ENCODE measurements around the gene FEN1. TPM values are rescaled to one million over a fixed set of nuclear protein-coding genes. Genes with fewer than 3 reads are reported as not detected.

The FEN1 gene
- total and polyA plus RNA-seq, 4 donors = 4.5 to 46.5 (median 9.5) TPM

DNA sequence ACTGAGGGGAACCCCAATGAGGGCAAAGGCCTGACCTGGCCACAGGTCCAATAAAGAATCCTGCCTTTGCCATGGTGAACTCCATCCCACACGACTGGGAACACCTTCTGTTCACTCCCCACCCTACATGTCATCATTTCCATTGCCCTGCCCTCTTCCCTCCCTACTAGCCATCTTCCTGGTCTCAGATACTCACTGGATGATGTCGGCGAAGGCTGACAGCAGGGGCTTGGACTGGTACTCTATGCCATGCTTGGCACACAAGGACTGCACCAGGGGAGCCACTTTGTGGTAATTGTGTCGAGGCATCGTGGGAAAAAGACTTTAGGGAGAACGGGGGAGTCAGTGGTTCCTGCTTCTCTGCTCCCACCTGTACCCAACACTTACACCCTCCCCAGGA, 9.9 kb downstream of the FEN1 start (continued):
- TF ChIP-seq, protein P1, sequence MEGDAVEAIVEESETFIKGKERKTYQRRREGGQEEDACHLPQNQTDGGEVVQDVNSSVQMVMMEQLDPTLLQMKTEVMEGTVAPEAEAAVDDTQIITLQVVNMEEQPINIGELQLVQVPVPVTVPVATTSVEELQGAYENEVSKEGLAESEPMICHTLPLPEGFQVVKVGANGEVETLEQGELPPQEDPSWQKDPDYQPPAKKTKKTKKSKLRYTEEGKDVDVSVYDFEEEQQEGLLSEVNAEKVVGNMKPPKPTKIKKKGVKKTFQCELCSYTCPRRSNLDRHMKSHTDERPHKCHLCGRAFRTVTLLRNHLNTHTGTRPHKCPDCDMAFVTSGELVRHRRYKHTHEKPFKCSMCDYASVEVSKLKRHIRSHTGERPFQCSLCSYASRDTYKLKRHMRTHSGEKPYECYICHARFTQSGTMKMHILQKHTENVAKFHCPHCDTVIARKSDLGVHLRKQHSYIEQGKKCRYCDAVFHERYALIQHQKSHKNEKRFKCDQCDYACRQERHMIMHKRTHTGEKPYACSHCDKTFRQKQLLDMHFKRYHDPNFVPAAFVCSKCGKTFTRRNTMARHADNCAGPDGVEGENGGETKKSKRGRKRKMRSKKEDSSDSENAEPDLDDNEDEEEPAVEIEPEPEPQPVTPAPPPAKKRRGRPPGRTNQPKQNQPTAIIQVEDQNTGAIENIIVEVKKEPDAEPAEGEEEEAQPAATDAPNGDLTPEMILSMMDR (IDR thresholded peaks at IDR 0.05; ENCODE audit: low read depth, low read length, missing input control) = no peak
- no peak for TF ChIP-seq JUND (IDR thresholded peaks at IDR 0.05)
- TF ChIP-seq YY1 (IDR thresholded peaks at IDR 0.05) = no peak
- TF ChIP-seq EGR1 (IDR thresholded peaks at IDR 0.05; ENCODE audit: low read depth in 2 of 2) = no peak
- TF ChIP-seq, protein P2, sequence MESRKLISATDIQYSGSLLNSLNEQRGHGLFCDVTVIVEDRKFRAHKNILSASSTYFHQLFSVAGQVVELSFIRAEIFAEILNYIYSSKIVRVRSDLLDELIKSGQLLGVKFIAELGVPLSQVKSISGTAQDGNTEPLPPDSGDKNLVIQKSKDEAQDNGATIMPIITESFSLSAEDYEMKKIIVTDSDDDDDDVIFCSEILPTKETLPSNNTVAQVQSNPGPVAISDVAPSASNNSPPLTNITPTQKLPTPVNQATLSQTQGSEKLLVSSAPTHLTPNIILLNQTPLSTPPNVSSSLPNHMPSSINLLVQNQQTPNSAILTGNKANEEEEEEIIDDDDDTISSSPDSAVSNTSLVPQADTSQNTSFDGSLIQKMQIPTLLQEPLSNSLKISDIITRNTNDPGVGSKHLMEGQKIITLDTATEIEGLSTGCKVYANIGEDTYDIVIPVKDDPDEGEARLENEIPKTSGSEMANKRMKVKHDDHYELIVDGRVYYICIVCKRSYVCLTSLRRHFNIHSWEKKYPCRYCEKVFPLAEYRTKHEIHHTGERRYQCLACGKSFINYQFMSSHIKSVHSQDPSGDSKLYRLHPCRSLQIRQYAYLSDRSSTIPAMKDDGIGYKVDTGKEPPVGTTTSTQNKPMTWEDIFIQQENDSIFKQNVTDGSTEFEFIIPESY (IDR thresholded peaks at IDR 0.05) = no peak
- no peak for TF ChIP-seq FOXA1 (IDR thresholded peaks at IDR 0.05)
- TF ChIP-seq, protein P3, sequence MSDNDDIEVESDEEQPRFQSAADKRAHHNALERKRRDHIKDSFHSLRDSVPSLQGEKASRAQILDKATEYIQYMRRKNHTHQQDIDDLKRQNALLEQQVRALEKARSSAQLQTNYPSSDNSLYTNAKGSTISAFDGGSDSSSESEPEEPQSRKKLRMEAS (IDR thresholded peaks at IDR 0.05) = no peak

- TF ChIP-seq, protein P4, sequence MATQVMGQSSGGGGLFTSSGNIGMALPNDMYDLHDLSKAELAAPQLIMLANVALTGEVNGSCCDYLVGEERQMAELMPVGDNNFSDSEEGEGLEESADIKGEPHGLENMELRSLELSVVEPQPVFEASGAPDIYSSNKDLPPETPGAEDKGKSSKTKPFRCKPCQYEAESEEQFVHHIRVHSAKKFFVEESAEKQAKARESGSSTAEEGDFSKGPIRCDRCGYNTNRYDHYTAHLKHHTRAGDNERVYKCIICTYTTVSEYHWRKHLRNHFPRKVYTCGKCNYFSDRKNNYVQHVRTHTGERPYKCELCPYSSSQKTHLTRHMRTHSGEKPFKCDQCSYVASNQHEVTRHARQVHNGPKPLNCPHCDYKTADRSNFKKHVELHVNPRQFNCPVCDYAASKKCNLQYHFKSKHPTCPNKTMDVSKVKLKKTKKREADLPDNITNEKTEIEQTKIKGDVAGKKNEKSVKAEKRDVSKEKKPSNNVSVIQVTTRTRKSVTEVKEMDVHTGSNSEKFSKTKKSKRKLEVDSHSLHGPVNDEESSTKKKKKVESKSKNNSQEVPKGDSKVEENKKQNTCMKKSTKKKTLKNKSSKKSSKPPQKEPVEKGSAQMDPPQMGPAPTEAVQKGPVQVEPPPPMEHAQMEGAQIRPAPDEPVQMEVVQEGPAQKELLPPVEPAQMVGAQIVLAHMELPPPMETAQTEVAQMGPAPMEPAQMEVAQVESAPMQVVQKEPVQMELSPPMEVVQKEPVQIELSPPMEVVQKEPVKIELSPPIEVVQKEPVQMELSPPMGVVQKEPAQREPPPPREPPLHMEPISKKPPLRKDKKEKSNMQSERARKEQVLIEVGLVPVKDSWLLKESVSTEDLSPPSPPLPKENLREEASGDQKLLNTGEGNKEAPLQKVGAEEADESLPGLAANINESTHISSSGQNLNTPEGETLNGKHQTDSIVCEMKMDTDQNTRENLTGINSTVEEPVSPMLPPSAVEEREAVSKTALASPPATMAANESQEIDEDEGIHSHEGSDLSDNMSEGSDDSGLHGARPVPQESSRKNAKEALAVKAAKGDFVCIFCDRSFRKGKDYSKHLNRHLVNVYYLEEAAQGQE (IDR thresholded peaks at IDR 0.05) = no peak
- TF ChIP-seq NR2F2 (IDR thresholded peaks at IDR 0.05) = no peak
- TF ChIP-seq YY1 (IDR thresholded peaks at IDR 0.05) = no peak
- no peak for TF ChIP-seq HNF4G (IDR thresholded peaks at IDR 0.05)
- no peak for TF ChIP-seq EGR1 (IDR thresholded peaks at IDR 0.05; ENCODE audit: low read depth in 2 of 2)
- no peak for DNase-seq (ENCODE audit: low spot score)
- no peak overlapping the region for H3K9ac ChIP-seq (ENCODE audit: low read depth in 1 of 2, low read length in 2 of 2)
- H3K36me3 ChIP-seq (ENCODE audit: control insufficient read depth in 4 of 4, insufficient read depth in 3 of 4, low read depth in 1 of 4, low read length in 3 of 4) = peaks cover 3 to 58% (median 23%) of the 10 kb centered on the region in 4 donors
- no peaks in the 10 kb centered on the region for H3K27me3 ChIP-seq (ENCODE audit: control insufficient read depth in 4 of 4, insufficient read depth in 4 of 4, low read length in 3 of 4)
- H3K9me3 ChIP-seq (ENCODE audit: control insufficient read depth in 4 of 4, low read length in 3 of 4) = no peaks in the 10 kb centered on the region
- no peak overlapping the region for H3K4me3 ChIP-seq (ENCODE audit: low read depth in 1 of 3, low read length in 3 of 3)
- WGBS = 86% methylated on average over 3 of the region's 3 CpGs
- no peak overlapping the region for H3K27ac ChIP-seq (ENCODE audit: low read depth in 1 of 2, low read length in 2 of 2)
- no peaks in the 10 kb centered on the region for H3K4me1 ChIP-seq (ENCODE audit: control insufficient read depth in 4 of 4, insufficient read depth in 4 of 4, low read length in 3 of 4)
Observed at GRCh38 chr11:61803889-61804647, 11.4 kb downstream of the FEN1 start.

DNA sequence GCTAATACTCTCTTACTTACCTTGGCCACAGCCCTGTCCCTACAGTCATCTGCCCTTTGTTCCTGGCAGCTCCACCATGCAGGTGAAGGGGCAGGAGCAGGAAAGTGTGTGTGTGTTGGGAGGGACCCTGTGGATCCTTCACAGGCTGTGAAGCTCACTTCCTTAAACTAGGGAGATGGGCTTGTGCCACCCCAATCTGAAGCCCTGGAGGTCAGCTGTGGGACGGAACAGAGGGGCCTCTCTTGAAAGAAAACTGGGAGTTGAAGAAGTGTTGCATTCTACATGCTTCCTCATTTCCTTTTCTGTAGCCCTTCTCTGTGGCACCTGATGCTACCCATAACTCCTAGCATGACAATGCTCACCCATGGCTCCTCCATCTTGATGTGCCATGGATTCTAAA, 12.4 kb downstream of the FEN1 start:
- H3K9ac ChIP-seq (ENCODE audit: low read depth in 1 of 2, low read length in 2 of 2) = no peak overlapping the region
- DNase-seq (ENCODE audit: low spot score) = no peak
- H3K27ac ChIP-seq (ENCODE audit: low read depth in 1 of 2, low read length in 2 of 2) = no peak overlapping the region
- H3K27me3 ChIP-seq (ENCODE audit: control insufficient read depth in 4 of 4, insufficient read depth in 4 of 4, low read length in 3 of 4) = no peaks in the 10 kb centered on the region
- H3K36me3 ChIP-seq (ENCODE audit: control insufficient read depth in 4 of 4, insufficient read depth in 3 of 4, low read depth in 1 of 4, low read length in 3 of 4) = peaks cover 4 to 67% (median 29%) of the 10 kb centered on the region in 4 donors
- H3K9me3 ChIP-seq (ENCODE audit: control insufficient read depth in 4 of 4, low read length in 3 of 4) = no peaks in the 10 kb centered on the region
- no peak overlapping the region for H3K4me3 ChIP-seq (ENCODE audit: low read depth in 1 of 3, low read length in 3 of 3)
- 94% methylated on average over 1 of the region's 1 CpG for WGBS
- no peaks in the 10 kb centered on the region for H3K4me1 ChIP-seq (ENCODE audit: control insufficient read depth in 4 of 4, insufficient read depth in 4 of 4, low read length in 3 of 4)
- TF ChIP-seq RXRA (IDR thresholded peaks at IDR 0.05) (no peak), JUND (IDR thresholded peaks at IDR 0.05) (no peak), FOXA2 (IDR thresholded peaks at IDR 0.05) (no peak), YY1 (IDR thresholded peaks at IDR 0.05) (no peak), HNF4G (IDR thresholded peaks at IDR 0.05) (no peak), NR2F2 (IDR thresholded peaks at IDR 0.05) (no peak), FOXA1 (IDR thresholded peaks at IDR 0.05) (no peak)
- TF ChIP-seq, protein P4 (IDR thresholded peaks at IDR 0.05) = no peak
- TF ChIP-seq, protein P3 (IDR thresholded peaks at IDR 0.05) = no peak
- TF ChIP-seq, protein P1 (IDR thresholded peaks at IDR 0.05; ENCODE audit: low read depth, low read length, missing input control) = no peak

Data from liver (tissue), 9 donors.